GM12892 (cell line): ENCODE measurements around the gene ITGA7.
A peak's percentile ranks its signal among the peaks of the same experiment; 100 is the strongest.

ENCODE experiments used
- POLR2A ChIP-seq: IDR thresholded peaks from 2 replicates; pipeline ENCODE4 v1.6.1; 2011; ENCODE audit warnings: low read depth, low read length, control low read depth
- POLR2AphosphoS5 ChIP-seq: IDR thresholded peaks from 2 replicates; pipeline ENCODE4 v1.6.1; 2011; ENCODE audit warnings: low read depth, low read length, control low read depth
- TAF1 ChIP-seq: IDR thresholded peaks from 2 replicates; pipeline ENCODE4 v1.6.1; 2011; ENCODE audit warnings: low read depth, mild to moderate bottlenecking, control low read depth, low read length, borderline replicate concordance

DNA sequence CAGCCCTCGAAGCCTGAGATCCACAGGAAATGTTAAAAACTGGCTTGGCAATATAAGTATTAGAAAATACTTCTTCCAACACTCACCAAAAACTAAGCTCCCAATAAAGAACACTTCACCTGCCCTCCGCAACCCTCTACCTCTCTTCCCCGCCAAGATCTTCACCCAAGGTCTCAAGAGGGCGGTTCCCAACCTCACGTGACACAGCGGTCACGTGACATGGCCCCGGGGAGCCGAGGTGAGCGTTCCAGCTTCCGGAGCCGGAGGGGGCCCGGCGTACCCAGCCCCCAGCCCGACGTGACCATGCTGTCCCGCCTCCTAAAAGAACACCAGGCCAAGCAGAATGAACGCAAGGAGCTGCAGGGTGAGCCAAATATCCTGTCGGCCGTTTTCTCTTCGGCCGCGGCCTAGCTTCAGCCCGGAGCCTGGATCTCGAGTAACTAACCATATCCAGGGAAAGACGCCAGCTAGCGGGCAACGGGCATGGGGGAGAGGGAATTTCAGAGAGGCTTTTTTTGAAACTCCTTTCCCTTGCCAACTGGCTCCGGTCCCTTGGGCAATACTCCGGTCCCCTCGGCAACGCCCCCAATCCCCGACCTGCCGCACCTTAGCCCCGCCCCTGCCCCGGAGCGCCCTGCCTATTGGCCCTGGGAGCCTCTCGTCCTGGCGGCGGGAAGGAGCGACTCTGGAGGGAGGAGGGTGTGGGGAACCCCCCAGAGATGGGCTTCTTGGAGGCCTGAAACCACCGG lies 8.3 kb upstream of the ITGA7 start, which contains the start of gene BLOC1S1:
- TF ChIP-seq TAF1 (peak; percentile 34; the same call in 1 of the 2 replicates), POLR2AphosphoS5 (peak; percentile 44; the same call in 1 of the 2 replicates), POLR2A (peak; percentile 52)
